D341Med (cell line): ENCODE results near the gene DNAJC12.
"Not testable (repeated sequence)": the region's sequence is repeated elsewhere in the genome, so short reads cannot be mapped to it uniquely, and the experiment has no call there.

Experiments used
- DNase-seq: peaks from one replicate; pipeline ENCODE4 v3.0.0; 2012; ENCODE audit warnings: low spot score

DNAJC12 gene

GRCh38 chr10:67837541-67838314, at the start of gene DNAJC12:
Gene DNAJC12 (minus strand): TSS chr10:67838188. CDS start chr10:67838011, 177 bp downstream.
- peak; percentile 36 for DNase-seq

GRCh38 chr10:67884842-67885670, 47.1 kb upstream of the DNAJC12 start:
- peak; percentile 75 for DNase-seq

GRCh38 chr10:67884313-67884841, 46.4 kb upstream of the DNAJC12 start, which contains the start of gene SIRT1:
Gene SIRT1 (plus strand): TSS chr10:67884656. CDS start chr10:67884722, 66 bp downstream.
- DNase-seq: peak; percentile 93

GRCh38 chr10:67883710-67884312, 45.8 kb upstream of the DNAJC12 start:
- DNase-seq: no peak

GRCh38 chr10:67878133-67878532, 40.1 kb upstream of the DNAJC12 start:
- no peak for DNase-seq

GRCh38 chr10:67877421-67877820, 39.4 kb upstream of the DNAJC12 start:
- DNase-seq: not testable (repeated sequence)

- no peak for DNase-seq
Measured at GRCh38 chr10:67875340-67876238, 37.6 kb upstream of the DNAJC12 start.

GRCh38 chr10:67869996-67870395, 32.0 kb upstream of the DNAJC12 start:
- DNase-seq: no peak

- DNase-seq: no peak
Measured at GRCh38 chr10:67868132-67868531, 30.1 kb upstream of the DNAJC12 start.

- DNase-seq: no peak
Measured at GRCh38 chr10:67864607-67865371, 26.8 kb upstream of the DNAJC12 start.

- DNase-seq: no peak
Measured at GRCh38 chr10:67863094-67863493, 25.1 kb upstream of the DNAJC12 start.

- no peak for DNase-seq
Measured at GRCh38 chr10:67861750-67862432, 23.9 kb upstream of the DNAJC12 start.

GRCh38 chr10:67858971-67859370, 21.0 kb upstream of the DNAJC12 start:
- no peak for DNase-seq

GRCh38 chr10:67853512-67853911, 15.5 kb upstream of the DNAJC12 start:
- no peak for DNase-seq

GRCh38 chr10:67852761-67853160, 14.8 kb upstream of the DNAJC12 start:
- no peak for DNase-seq

GRCh38 chr10:67851186-67851585, 13.2 kb upstream of the DNAJC12 start:
- no peak for DNase-seq

- peak; percentile 84 for DNase-seq
Measured at GRCh38 chr10:67849331-67850011, 11.5 kb upstream of the DNAJC12 start.

- no peak for DNase-seq
Measured at GRCh38 chr10:67843284-67843683, 5.3 kb upstream of the DNAJC12 start.

- no peak for DNase-seq
Measured at GRCh38 chr10:67841737-67842136, 3.7 kb upstream of the DNAJC12 start.
